ENCODE data around the gene TMEM169.
"Not testable (repeated sequence)": the region's sequence is repeated elsewhere in the genome, so short reads cannot be mapped to it uniquely, and the experiment has no call there.

The TMEM169 gene

DNA sequence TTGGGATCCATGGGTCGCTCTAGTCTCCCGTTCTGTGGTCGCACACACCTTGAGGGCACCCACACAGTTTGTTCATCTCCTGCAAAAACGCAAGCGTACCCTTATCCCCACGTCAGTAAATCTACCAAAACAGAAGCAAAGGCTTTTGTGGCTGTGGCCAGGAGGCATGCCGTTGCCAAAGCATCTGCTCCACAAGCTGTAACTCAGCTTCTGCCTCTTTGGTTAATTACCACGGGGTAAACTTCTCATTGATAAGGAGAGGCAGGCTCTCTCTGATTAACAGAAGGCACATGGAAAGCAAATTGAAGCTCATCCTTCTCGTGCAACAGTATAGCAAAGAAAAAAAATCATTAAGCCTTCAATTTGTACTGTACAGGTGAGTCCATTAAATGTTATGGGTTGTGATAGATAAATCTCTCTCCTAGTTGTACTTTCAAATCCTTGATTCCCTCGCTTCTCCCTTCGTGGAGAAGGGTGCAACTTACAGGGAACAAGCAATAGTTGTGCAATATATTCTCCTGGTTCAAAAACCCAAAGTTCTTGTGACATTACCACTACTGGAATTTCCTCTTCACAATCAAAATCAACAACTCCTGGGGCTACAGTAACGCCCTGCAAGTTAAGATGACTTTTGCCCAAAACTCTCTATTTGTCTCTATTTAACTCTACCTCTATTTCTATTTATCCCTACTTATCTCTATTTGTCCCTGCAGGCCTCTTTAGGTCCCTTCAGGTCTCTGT, 10.4 kb upstream of the TMEM169 start:
- no peak for DNase-seq (ENCODE audit: low read depth)

DNA sequence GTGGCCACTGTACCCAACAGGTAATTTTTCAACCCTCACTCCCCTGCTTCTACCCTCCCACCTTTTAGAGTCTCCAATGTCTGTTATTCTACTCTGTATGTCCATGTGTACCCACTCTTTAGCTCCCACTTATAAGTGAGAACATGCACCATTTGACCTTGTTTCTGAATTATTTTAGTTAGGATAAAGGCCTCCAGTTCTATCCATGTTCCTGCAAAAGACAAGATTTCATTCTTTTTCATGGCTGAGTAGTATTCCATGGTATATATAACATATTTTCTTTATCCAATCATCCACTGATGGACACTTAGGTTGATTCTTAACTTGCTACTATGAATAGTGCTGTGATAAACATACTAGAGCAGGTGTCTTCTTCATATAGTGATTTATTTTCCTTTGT, 9.2 kb upstream of the TMEM169 start:
- DNase-seq (ENCODE audit: low read depth) = no peak

DNA sequence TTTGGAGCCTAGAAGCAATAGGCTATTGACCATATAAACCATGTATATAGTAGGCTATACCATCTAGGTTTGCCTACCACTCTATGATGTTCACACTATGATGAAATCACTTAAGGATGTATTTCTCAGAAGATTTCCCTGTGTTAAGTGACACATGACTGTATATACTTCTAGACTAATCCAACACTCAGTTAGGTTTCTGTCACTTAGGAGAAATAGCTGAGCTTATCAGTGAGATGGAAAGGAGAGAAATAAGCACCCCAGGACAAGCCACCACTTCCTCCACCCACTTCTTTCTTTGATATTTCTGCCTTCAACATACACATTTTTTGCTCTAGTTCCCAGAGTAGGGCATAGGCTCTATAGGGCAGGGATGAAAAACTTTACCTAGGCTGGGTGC, 7.9 kb upstream of the TMEM169 start:
- no peak for DNase-seq (ENCODE audit: low read depth)

DNA sequence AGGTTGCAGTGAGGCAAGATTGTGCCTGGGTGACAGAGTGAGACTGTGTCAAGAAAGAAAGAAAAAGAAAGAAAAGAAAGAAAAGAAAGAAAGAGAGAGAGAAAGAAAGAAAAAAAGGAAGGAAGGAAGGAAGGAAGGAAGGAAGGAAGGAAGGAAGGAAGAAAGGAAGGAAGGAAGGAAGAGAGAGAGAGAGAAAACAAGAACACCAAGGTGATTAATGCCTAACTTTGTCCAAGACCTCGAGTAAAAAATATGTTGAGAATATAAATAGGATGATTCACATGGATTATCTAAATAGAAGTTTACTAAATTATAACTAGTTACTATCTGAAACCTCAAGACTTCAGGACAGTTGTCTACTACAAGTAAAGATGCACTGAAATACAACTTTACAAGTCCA, 7.3 kb upstream of the TMEM169 start:
- no peak for DNase-seq (ENCODE audit: low read depth)

DNA sequence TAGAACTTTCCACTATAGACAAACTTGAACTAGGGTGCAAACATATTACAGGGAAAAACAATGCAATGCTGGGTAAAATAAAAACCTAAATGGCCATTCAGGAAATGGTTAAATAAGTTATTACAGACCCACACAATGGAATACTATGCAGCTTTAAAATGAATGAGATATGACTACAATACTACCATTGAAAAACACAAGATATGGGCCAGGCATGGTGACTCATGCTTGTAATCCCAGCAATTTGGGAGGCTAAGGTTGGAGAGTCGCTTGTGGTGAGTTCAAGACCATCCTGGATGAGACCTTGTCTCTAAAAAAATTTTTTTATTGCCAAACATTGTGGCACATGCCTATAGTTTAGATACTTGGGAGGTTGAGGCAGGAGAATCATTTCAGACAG, 6.9 kb upstream of the TMEM169 start:
- DNase-seq (ENCODE audit: low read depth) = no peak

DNA sequence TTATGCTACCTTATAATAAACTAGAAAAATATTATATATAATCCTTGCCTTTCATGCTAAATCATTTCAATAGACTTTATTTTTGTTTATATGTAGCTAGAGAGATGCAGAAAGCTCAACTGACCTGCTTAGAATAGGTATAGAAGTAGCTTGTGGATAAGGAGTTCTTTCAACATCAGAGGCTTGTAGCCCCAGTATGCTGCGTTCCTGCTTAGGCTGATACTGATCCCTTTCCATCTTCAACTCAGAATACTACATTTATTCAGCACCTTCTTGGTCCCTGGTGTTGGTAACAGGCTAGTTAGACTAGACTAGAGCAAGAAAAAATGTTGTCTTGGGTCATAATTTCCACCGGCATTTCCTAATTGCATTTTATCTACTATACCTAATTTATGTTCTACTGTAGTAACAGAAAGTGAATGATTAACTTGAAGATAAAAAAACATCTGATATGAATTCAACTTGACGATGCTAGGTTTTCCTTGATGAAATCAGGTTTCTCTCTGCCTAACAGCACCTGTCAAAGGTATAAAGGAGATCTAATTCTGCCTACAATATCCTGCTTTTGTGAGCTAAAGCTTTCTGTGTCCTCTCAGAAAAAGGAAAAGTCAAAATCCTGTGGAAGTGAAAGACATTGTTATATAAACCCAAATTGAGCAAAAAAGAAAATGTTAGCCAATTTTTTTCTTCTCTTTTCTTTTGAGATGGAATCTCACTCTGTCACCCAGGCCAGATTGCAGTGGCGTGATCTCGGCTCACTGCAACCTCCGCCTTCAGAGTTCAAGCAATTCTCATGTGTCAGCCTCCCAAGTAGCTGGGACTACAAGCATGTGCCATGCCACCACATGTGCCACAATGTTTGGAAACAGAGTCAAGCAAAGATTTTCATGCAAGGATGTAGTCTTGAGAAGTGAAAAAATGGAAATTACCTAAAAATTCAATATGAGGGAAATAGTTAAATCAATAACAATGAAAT, 5.9 kb upstream of the TMEM169 start:
- DNase-seq (ENCODE audit: low read depth) = no peak

DNA sequence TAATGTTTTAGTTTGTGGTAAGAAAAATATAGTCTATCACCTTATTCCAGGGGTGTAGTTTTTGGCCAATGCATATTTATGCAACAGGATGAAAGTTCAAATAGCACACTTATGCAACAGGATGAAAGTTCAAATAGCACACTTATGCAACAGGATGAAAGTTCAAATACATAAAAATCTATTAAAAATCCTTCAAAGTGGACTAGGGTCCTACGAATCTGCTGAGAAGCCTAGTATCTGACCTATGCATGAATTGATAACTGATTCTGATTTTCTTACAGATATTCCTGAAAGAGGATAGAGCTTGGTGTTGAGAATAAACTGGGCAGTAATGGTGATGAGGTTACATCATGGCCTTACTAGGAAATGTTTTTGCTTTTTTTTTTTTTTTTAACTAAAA, 2.9 kb upstream of the TMEM169 start:
- no peak for DNase-seq (ENCODE audit: low read depth)

DNA sequence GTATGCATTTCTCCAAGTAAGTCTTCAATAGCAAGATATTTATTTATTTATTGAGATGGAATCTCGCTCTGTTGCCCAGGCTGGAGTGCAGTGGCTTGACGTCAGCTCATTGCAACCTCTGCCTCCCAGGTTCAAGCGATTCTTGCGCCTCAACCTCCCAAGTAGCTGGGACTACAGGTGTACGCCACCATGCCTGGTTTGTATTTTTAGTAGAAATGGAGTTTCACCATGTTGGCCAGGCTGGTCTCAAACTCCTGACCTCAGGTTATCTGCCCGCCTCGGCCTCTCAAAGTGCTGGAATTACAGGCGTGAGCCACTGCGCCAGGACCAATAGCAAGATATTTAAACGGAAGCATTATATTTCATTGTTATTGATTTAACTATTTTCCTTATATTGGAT, 1.7 kb upstream of the TMEM169 start:
- DNase-seq (ENCODE audit: low read depth) = not testable (repeated sequence)

DNA sequence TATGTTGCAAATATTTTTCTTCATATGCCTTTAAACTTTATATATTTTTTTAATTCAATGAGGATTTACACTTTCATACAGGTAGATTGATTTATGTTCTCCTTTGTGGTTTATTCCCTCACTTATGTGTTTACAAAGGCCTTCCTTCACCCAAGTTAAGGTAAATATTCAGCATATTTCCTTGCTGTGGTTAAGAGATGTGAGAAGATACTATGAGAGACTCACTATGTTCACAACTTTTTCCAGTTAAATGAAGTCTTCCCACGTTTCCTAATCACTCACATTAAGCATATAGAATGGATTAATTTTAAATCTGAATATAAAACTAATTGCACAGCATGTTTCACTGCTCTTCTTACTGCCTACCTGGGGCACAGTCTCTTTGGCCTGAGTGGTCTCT, 707 bp upstream of the TMEM169 start:
- no peak for DNase-seq (ENCODE audit: low read depth)

DNA sequence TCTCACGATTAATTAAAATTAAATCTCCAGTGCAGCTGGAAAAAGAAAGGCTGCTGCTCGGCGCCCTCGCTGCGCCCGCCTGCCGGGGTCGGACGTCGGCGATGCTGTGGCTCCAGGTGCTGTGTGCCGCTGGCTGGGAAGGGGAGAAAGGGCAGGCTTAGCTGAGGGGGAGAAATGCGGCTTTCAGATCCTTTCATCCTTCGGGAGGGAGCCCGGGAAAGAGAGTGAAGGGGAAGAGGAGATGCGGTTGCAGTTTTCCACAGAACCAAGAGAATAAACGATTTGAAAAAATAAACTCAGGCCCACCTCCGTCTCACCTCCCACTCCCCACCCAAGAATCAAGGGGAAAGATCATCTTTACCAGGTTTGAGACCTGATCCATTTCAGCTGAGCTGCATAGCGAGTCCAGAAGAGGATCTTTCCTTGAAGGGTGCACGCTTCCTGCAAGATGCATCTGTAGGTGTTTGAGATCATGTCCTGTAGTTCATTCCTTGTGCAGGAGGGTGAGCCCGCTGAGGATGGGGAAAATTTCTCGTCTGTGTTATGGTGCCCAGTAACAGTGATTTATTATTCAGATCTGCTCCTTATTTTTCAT, 495 bp downstream of the TMEM169 start:
- no peak for DNase-seq (ENCODE audit: low read depth)

DNA sequence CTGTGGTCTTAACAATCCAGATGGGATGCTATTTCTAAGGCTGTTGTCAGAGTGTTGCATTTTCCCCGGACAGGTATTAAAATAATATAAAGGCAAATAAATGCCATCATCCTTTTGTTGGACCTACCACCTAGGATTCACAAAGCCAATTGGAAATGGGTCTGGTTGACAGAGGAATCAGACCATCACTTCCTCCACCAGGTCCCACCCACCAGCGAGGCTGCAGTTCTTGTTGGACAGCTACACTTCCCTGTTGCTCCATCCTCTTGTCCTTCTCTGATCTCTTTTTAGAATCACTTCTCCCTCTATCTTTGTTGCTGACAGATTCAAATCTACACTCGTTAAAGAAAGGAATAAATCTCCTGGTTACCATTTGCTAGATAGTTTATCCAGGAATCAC, 1.1 kb downstream of the TMEM169 start:
- DNase-seq (ENCODE audit: low read depth) = no peak

DNA sequence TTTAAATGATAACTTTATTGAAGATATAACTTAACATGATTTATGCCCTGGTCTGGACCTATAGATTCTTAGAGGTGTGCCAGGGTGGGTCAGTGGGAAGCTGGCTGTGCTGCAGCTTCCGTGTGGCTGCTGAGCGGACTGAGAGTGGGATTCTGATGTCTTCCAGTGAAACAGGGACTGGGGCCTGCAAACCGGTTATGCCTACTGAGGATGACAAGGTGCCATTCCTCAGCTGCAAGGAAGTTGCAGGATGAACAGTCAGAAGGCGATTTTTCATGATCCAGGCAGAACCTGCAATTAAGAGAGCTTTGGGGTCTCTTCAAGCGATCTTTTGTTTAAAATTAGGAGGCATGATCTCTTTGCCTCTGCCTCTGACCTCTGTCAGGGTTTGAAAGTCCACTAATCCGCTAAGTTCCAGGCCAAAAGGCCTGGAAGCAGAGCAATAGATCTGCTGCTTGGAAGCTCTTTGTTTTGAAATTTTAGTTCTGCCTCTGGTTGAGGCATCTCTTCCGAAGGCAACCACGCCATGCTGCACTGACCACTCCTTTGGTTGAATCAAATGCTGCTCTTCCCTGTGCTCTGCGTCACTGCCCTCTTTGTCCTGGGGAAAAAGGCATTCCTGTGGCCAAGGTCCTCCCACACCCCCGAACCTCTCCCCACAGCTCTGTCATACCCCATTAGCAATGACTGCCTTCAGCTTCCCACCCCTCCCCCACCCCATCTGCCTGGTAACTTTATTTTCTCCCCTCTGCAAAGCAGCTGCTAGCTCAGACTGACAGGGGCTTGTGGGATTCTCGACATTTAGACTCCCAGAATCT, 2.0 kb downstream of the TMEM169 start:
- no peak for DNase-seq (ENCODE audit: low read depth)

DNA sequence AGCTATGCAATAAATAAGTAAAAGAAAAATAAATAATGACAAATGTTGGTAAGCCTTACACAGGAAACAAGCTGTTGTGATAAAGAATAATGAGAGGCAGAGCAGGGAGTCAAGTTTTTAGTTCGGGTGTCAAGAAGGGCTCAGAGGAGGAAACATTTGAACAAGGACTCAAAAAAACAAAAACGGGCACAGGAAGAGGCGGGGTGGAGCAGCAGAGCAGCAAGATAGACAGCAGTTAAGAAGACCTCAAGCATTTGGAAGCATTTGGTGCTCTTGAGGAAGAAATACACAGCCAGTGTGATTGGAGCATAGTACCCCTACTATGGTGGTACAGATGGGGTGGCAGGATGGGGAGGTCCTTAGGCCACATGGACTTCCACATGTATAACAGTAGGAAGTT, 2.8 kb downstream of the TMEM169 start:
- no peak for DNase-seq (ENCODE audit: low read depth)

DNA sequence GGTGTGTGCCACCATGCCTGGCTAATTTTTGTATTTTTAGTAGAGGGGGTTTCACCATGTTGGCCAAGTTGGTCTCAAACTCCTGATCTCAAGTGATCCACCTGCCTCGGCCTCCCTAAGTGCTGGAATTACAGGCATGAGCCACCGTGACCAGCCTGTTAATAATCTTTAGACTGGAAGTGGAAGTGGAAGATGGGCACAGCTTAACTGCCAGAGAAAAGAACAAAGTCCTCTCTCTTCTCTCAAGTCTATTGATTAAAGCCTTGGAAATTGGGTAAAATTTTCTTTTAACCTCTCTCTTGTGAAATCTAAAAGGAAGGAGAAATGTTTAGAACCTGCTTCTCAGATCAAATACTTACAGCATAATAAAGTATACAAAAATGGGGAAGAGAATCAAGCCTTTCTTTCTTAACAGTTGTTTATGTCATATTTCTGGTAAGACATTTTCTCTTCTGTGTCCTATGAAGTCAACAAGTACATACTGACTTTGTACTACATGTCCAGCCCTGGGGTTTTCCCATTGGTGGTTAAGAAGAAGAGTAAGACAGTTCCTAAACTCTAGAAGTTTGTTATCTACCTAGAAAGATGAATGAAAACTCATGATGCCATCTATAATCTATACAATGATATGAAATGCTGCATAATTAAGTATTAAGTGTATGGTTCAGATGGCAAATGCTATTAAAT, 4.6 kb downstream of the TMEM169 start:
- DNase-seq (ENCODE audit: low read depth) = no peak

DNA sequence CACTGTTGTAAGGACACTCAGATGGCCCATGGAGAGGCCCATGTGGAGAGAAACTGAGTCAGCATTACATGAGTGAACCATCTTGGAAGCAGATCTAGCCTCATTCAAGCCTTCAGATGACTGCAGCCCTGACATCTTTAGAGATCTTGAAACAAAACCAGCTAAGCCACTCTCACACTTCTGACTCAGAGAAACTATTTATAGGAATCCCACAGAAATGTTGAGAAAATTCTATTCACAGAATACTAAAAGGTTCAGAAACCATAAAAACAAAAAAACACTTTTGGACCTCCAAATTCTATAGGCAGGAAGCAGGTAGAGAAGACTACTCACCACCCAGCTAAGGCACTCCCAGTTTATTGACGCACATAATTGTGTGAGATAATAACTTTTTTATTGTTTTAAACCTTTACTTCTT, 8.7 kb downstream of the TMEM169 start:
- DNase-seq (ENCODE audit: low read depth) = no peak

DNA sequence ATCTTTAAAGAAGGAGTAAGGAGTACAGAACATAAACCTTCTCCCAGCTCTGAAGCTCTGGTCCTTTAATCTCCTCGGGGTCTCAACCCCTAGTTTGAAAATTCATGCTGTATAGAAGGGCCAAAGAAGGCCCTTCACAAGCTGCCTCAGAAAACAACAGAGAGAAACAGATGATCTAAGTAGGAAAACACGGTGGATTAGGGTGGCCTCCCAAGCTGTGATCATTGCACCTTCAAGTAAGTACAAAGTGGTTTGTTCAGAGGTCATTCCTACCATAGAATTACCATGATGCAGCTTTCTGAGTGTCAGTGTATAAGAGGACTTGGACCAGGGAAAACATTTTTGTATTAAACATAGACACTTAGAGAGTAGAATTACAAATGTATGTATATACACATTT, 10.9 kb downstream of the TMEM169 start:
- no peak for DNase-seq (ENCODE audit: low read depth)

DNA sequence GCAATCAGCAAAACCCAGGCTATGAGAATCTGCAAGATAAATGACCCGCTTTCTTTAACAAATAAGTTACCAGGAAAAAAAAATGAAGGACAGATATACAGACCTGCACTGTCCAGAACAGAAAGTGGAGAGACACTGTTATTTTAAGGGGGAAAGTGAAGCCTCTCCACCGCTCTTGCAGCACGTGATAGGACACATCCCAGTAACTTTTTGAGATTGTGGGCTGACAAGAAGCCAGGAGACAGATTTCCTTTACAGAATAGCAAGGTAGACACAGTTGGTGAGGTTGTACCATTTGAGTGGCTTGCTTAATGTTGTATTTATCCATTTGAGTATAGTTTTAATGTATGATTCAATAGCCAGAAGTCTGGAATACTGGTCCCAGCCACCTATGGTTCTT, 13.0 kb downstream of the TMEM169 start:
- no peak for DNase-seq (ENCODE audit: low read depth)

DNA sequence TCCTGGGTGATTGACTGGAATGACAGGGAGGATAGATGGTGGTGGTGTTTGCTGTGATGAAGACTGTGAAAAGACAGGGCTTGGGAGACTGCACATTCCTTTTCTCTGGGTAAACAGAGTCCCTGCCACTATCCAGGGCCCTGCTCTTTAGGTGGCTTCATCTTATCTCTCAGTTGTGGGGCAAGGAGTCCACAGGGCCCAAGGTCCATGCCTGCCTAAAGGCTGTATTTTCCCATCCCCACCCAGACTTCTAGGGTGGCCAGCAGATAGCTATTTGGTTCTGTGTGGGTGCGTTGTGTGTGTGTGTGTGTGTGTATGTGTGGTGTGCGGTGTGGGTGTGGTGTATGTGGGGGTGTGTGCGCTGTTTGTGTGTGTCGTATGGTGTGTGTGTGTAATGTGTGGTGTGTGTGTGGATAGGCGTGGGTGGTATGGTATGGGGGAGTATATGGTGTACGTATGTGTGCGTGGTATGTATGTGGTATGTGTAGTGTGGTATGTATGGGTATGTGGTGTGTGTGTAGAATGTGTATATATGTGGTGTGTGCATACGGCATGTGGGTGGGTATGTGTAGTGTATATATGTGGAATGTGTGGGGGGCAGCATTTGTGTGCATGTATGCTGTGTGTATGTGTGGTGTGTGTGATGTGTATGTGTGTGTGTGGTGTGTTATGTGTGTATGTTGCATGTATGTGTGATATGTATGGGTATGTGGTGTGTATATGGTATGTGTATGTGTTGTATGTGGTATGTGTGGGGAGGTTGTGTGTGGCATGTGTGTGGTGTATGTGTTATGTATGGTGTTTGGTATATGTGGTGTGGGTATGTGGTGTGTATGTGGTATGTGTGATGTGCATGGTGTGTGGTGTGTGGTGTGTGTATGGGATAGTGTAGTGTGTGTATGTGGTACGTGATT, 17.0 kb downstream of the TMEM169 start:
- DNase-seq (ENCODE audit: low read depth) = no peak

DNA sequence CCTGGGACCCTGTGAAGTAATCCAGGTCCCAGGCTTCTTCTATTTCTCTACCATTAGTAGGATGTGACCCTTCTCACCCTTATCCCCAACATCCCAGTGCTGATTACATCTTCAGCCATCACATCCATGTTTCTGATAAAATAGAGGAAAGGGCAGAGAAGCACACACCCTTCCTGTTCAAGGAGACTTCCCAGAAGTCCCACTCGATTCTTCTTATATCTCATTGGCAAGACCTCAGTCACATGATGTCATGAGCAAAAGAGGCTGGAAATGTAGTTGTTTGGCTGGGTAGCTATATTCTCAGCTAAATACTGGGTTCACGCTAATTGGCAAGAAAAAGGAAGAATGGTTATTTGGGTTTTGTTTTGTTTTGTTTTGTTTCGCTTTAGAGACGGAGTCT, 19.4 kb downstream of the TMEM169 start:
- no peak for DNase-seq (ENCODE audit: low read depth)

DNA sequence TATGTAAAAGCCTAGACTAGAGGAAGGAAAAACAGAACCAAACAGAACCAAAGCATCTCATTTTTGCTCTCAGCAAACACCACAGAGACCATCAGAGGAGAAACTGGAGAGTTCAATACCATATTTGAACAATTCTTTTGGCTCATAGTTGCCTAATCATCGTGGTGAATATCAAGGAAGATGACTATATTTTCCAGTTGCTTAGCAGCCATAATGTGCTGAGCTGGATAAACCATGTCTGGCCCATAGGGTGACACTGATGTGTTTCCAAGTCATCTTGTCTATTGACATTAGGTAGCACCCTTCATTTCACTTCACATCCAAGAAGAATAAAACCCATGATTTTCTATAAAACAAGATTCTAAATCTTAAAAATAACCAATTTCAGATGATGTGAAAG, 21.5 kb downstream of the TMEM169 start:
- no peak for DNase-seq (ENCODE audit: low read depth)

Measured in fibroblast of gingiva (primary cell).